ENCODE measurements around the gene ADTRP. TPM values are rescaled to one million over a fixed set of nuclear protein-coding genes. Genes with fewer than 3 reads are reported as not detected.
"Not testable (repeated sequence)": the region's sequence is repeated elsewhere in the genome, so short reads cannot be mapped to it uniquely, and the experiment has no call there.

The ADTRP gene
- total RNA-seq, 4 donors from 2014 or later: 9.1 to 40.4 (median 21.8) TPM

- no peak overlapping the region for H3K4me3 ChIP-seq (ENCODE audit: low read depth, poor library complexity, severe bottlenecking)
- intact Hi-C loops (cut with DNase I; ENCODE audit: low total_unique reads): no loop called here
- no peak for DNase-seq (ENCODE audit: low spot score in 2 of 2)
- WGBS, 2 donors: 88 to 95% methylated on average over 2 of the region's 2 CpGs
- TF ChIP-seq CTCF (IDR thresholded peaks at IDR 0.05): no peak
- TF ChIP-seq POLR2A (IDR thresholded peaks at IDR 0.05): no peak
Observed at GRCh38 chr6:11803591-11803971, 25.0 kb upstream of the ADTRP start.

GRCh38 chr6:11802886-11803590, 24.4 kb upstream of the ADTRP start:
- 89 to 90% methylated on average over 6 of the region's 6 CpGs for WGBS, 2 donors
- intact Hi-C loops (cut with DNase I; ENCODE audit: low total_unique reads): no loop called here
- no peak overlapping the region for H3K4me3 ChIP-seq (ENCODE audit: low read depth, poor library complexity, severe bottlenecking)
- TF ChIP-seq CTCF (IDR thresholded peaks at IDR 0.05): no peak
- TF ChIP-seq POLR2A (IDR thresholded peaks at IDR 0.05): no peak
- DNase-seq (ENCODE audit: low spot score in 2 of 2): no peak

- 35 to 65% methylated on average over 1 of the region's 1 CpG for WGBS, 2 donors
- DNase-seq (ENCODE audit: low spot score in 2 of 2); intact Hi-C loops (cut with DNase I; ENCODE audit: low total_unique reads); H3K4me3 ChIP-seq (ENCODE audit: low read depth, poor library complexity, severe bottlenecking): not testable (repeated sequence)
Observed at GRCh38 chr6:11800531-11800930, 21.9 kb upstream of the ADTRP start.

GRCh38 chr6:11798538-11798937, 19.9 kb upstream of the ADTRP start:
- WGBS, 2 donors: 78 to 88% methylated on average over 7 of the region's 7 CpGs
- TF ChIP-seq POLR2A (IDR thresholded peaks at IDR 0.05) (no peak), CTCF (IDR thresholded peaks at IDR 0.05) (no peak)
- no peak for DNase-seq (ENCODE audit: low spot score in 2 of 2)
- intact Hi-C loops (cut with DNase I; ENCODE audit: low total_unique reads): no loop called here
- no peak overlapping the region for H3K4me3 ChIP-seq (ENCODE audit: low read depth, poor library complexity, severe bottlenecking)

GRCh38 chr6:11798096-11798495, 19.5 kb upstream of the ADTRP start:
- WGBS, 2 donors: 22 to 27% methylated on average over 1 of the region's 1 CpG
- H3K4me3 ChIP-seq (ENCODE audit: low read depth, poor library complexity, severe bottlenecking): no peak overlapping the region
- TF ChIP-seq POLR2A (IDR thresholded peaks at IDR 0.05) (no peak), CTCF (IDR thresholded peaks at IDR 0.05) (no peak)
- intact Hi-C loops (cut with DNase I; ENCODE audit: low total_unique reads): no loop called here
- DNase-seq (ENCODE audit: low spot score in 2 of 2): no peak

GRCh38 chr6:11796829-11797228, 18.2 kb upstream of the ADTRP start:
- intact Hi-C loops (cut with DNase I; ENCODE audit: low total_unique reads): no loop called here
- no peak for DNase-seq (ENCODE audit: low spot score in 2 of 2)
- H3K4me3 ChIP-seq (ENCODE audit: low read depth, poor library complexity, severe bottlenecking): no peak overlapping the region
- TF ChIP-seq CTCF (IDR thresholded peaks at IDR 0.05) (no peak), POLR2A (IDR thresholded peaks at IDR 0.05) (no peak)
- 76 to 84% methylated on average over 5 of the region's 5 CpGs for WGBS, 2 donors

Data from lower leg skin (tissue), 4 donors.